ENCODE measurements around the gene CELA3B. TPM values are rescaled to one million over a fixed set of nuclear protein-coding genes. Genes with fewer than 3 reads are reported as not detected.
"Not testable (repeated sequence)": the region's sequence is repeated elsewhere in the genome, so short reads cannot be mapped to it uniquely, and the experiment has no call there.

CELA3B gene
- polyA plus RNA-seq, 3 donors from 2014 or later = not detected

DNA sequence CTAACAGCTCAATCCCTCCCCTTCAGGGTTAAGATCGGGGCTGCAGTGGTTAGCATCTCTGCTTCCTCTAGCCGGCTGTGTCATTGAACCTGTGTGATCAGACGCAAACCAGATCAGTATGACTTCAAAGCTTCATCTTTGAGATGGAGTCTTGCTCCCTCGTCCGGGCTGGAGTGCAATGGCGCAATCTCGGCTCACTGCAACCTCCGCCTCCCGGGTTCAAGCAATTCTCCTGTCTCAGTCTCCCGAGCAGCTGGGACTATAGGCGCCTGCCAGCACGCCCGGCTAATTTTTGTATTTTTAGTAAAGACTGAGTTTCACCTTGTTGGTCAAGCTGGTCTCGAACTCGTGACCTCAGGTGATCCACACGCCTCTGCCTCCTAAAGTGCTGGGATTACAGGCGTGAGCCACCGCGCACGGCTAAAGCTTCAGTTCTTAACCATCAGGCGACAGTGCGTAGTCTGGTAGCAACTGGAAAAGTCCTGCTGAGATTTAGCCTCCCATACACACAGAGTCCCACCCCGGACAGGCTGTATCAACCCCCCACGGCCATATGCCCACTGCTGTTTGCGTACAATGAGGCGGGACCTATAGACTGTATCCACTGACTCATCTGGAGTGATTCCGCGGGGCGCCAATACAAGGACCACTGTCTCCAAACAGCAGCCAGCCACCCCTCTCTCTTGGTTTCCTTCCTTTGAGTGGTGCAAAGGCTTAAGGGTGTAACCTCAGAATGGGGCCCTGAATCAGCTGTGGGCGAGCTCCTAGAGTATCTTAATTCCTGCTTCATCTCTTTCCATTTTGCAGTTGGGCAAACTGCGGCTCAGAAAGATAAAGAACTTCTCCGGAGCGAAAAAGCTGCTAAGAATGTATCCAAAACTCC is 47.9 kb downstream of the CELA3B start:
- H3K4me3 Mint-ChIP-seq = peak overlapping the region; percentile 93 to 97 (median 94)
- H3K9me3 Mint-ChIP-seq = no peaks in the 10 kb centered on the region
- H3K4me1 Mint-ChIP-seq = peaks cover 42 to 45% of the 10 kb centered on the region in 2 donors
- H3K27me3 Mint-ChIP-seq (ENCODE audit: low read depth in 3 of 3) = peaks cover 6 to 9% (median 8%) of the 10 kb centered on the region in 3 donors
- H3K36me3 Mint-ChIP-seq = peaks cover 0 to 9% (median 0%) of the 10 kb centered on the region in 3 donors
- peak; percentile 86 to 89 (median 86) for DNase-seq
- peak overlapping the region; percentile 91 to 99 (median 94) for H3K27ac Mint-ChIP-seq

DNA sequence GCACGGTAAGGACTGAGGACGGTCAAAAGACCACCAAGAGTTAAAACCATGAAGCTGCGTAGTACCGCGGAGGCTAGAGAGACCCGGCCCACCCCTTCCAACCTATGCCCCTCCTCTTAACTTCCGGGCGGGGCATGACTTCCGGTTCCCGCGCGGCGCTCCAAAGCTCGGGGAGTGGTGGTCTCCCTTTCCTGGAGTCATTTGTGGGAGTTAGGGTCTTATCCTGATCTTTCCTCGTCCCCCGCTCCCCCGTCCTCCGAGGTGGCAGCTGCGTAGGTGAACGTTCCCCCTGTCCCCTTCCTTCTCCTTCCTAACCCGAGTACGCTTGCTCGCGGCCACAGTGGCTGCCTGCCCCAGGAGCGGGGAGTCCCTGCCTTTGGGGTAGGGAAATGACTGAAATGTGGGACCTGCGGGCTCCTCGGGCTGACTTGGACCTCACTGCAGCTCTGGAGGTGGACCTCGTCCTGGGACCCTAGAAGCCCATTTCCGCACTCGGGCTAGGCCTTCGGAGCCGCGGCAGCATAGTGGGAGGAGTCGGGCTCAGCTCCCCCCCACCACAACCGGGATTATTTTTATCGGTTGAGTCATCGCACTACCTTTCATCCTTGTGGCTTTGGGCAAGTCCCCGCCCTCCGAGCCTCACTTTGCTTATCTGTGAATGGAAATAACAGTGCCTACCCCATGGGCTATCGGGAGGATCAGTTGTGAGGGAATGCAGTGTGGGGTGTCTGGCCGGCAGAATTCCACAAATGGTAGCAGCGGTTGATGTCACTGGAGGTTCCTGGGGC is 48.7 kb downstream of the CELA3B start:
- DNase-seq = peak; percentile 86 to 88 (median 86)
- H3K4me3 Mint-ChIP-seq = peak overlapping the region; percentile 93 to 97 (median 94)
- peaks cover 42 to 45% of the 10 kb centered on the region in 2 donors for H3K4me1 Mint-ChIP-seq
- no peaks in the 10 kb centered on the region for H3K9me3 Mint-ChIP-seq
- peaks cover 0 to 9% (median 0%) of the 10 kb centered on the region in 3 donors for H3K36me3 Mint-ChIP-seq
- H3K27ac Mint-ChIP-seq = peak overlapping the region; percentile 91 to 99 (median 94)
- H3K27me3 Mint-ChIP-seq (ENCODE audit: low read depth in 3 of 3) = peaks cover 6 to 9% (median 8%) of the 10 kb centered on the region in 3 donors

DNA sequence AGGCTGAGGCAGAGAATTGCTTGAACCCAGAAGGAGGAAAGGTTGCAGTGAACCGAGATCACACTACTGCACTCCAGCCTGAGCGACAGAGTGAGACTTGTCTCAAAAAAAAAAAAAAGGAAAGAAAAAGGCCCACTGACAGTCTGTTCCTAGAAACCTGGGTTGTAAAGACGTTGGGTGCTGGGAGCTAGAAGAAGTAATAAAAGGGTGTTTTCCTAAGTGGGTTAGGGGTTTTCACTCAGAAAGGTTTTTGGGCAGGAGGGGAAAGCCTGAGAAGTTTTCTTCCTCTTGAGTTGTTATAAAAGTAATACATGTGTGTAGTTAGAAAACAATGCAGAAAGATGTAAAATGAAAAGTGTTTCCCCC is 50.1 kb downstream of the CELA3B start:
- Mint-ChIP-seq H3K36me3 (peaks cover 0 to 12% (median 3%) of the 10 kb centered on the region in 3 donors), H3K27ac (peak overlapping the region; percentile 30 to 99 (median 92)), H3K4me1 (peaks cover 46 to 54% of the 10 kb centered on the region in 2 donors), H3K27me3 (ENCODE audit: low read depth in 3 of 3) (peaks cover 6 to 9% (median 8%) of the 10 kb centered on the region in 3 donors), H3K4me3 (peak overlapping the region; percentile 9 to 96 (median 58)), H3K9me3 (no peaks in the 10 kb centered on the region)
- DNase-seq = no peak

DNA sequence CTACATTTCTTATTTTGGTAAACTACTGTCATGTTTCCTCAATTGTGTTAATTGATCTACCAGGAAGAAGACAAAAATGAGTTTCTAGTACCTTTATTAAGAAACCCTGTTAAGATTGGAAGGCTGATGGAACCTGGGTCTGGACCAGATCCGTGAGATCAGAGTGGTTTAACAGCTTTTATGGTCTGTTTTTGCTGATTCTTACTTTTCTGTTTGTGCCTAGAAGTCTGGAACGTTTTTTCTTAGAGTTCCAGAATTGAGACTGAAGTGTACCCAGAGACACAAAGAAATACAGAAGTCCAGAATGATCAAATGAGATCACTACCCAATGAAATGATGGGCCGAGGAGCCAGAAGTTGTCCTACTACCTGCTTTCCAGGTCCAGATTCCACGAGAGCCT is 53.2 kb downstream of the CELA3B start:
- peaks cover 1 to 4% (median 3%) of the 10 kb centered on the region in 3 donors for H3K27me3 Mint-ChIP-seq (ENCODE audit: low read depth in 3 of 3)
- peaks cover 0 to 12% (median 3%) of the 10 kb centered on the region in 3 donors for H3K36me3 Mint-ChIP-seq
- peaks cover 24 to 32% of the 10 kb centered on the region in 2 donors for H3K4me1 Mint-ChIP-seq
- no peak overlapping the region for H3K27ac Mint-ChIP-seq
- no peak for DNase-seq
- H3K4me3 Mint-ChIP-seq = no peak overlapping the region
- no peaks in the 10 kb centered on the region for H3K9me3 Mint-ChIP-seq

DNA sequence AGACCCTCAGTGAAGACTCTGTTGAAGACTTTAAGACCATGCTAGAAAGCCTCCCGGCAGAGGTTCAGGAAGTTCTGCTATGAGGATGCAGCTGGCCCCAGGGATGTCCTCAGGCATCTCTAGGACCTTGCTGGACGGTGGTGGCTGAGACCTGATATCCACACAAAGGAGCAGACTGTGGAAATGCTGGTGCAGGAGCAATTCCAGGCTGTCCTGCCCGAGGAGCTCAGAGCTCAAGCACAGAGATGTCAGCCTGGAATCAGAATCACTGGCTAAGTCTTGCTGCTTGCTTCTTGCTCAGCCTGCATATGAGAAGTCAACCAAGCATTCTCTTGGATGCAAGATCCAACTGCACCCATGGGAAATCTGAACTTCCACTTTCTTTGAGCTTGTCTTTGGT is 53.7 kb downstream of the CELA3B start:
- H3K4me3 Mint-ChIP-seq = no peak overlapping the region
- no peak for DNase-seq
- H3K9me3 Mint-ChIP-seq = no peaks in the 10 kb centered on the region
- H3K27ac Mint-ChIP-seq = no peak overlapping the region
- H3K27me3 Mint-ChIP-seq (ENCODE audit: low read depth in 3 of 3) = peaks cover 0 to 3% (median 2%) of the 10 kb centered on the region in 3 donors
- H3K36me3 Mint-ChIP-seq = peaks cover 0 to 12% (median 3%) of the 10 kb centered on the region in 3 donors
- peaks cover 24 to 30% of the 10 kb centered on the region in 2 donors for H3K4me1 Mint-ChIP-seq

DNA sequence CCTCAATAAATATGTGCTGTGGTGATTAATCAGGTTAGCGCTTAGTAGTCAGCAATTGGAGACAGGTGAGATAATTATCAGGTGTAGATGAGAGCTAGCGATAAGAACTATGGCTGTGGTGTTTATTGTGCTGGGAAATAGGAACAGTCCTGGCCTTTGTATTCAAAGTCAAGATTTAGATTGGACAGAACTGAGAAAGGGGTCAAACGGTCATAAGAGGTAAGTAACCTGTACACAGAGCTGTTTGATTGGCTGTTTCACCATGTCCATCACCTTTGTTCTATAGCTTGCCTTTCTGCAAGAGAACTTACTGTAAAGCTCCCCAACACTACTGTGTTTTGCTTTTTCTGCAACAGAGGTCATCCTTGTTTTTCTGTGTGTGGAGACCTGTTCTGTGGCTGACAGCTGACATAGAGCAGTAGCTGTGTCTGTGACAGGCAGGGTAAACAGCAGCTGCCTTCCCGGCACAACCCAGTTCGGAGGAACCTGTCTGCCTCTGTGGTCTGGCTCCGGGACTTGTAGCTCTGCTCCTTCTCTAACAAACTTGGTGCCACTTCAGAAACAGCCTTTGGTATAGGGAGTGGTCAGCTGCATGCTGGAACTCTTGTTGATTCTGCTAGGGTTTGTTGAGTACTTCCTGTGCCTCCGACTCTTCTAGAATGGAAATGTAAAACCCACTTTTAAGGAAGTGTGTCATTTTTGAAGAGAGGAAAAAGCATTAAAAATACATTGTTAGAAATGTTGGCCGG is 54.6 kb downstream of the CELA3B start:
- Mint-ChIP-seq H3K4me3 (peak overlapping the region in 1 of 5 donors; percentile 18), H3K27ac (peak overlapping the region in 3 of 6 donors; percentile 28 to 55 (median 47)), H3K36me3 (peaks cover 0 to 9% (median 3%) of the 10 kb centered on the region in 3 donors), H3K9me3 (no peaks in the 10 kb centered on the region), H3K4me1 (peaks cover 17 to 21% of the 10 kb centered on the region in 2 donors), H3K27me3 (ENCODE audit: low read depth in 3 of 3) (peaks cover 0 to 3% (median 0%) of the 10 kb centered on the region in 3 donors)
- no peak for DNase-seq

DNA sequence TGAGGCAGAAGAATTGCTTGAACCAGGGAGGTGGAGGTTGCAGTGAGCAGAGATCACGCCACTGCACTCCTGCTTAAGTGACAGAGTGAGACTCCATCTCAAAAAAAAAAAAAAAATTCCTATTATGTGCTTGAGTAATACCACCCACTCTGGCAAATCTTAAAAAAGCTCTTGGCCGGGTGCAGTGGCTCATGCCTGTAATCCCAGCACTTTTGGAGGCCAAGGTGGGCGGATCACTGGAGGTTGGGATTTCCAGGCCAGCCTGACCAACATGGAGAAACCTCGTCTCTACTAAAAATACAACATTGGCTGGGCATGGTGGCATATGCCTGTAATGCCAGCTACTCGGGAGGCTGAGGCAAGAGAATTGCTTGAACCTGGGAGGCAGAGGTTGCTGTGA is 58.0 kb downstream of the CELA3B start:
- H3K4me1 Mint-ChIP-seq = peaks cover 31 to 33% of the 10 kb centered on the region in 2 donors
- not testable (repeated sequence) for H3K27ac Mint-ChIP-seq; H3K4me3 Mint-ChIP-seq; H3K9me3 Mint-ChIP-seq; H3K27me3 Mint-ChIP-seq (ENCODE audit: low read depth in 3 of 3); DNase-seq; H3K36me3 Mint-ChIP-seq

DNA sequence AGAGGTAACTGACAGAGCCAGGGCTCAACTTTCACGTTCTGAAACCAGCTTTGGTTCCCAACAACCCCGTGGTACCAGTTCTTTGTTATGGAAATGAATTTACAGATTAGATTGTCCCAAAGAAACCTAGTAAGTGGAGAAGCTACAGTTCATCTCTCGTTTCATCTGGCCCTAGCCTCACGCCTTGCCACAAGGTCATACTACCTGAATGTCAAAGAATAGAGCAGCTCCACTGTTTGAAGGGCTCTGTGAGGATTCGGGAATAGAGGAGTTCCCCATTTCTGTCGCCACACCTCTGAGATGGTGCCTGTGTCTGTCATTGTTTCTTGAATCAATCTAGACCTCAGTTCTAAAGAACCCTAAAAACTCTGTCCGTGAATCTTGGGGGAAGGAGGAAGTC is 60.7 kb downstream of the CELA3B start:
- Mint-ChIP-seq H3K4me3 (peak overlapping the region in 1 of 5 donors; percentile 2), H3K4me1 (peaks cover 38 to 40% of the 10 kb centered on the region in 2 donors), H3K9me3 (no peaks in the 10 kb centered on the region), H3K36me3 (no peaks in the 10 kb centered on the region), H3K27me3 (ENCODE audit: low read depth in 3 of 3) (peaks cover 0 to 11% (median 2%) of the 10 kb centered on the region in 3 donors), H3K27ac (peak overlapping the region; percentile 84 to 100 (median 96))
- no peak for DNase-seq

DNA sequence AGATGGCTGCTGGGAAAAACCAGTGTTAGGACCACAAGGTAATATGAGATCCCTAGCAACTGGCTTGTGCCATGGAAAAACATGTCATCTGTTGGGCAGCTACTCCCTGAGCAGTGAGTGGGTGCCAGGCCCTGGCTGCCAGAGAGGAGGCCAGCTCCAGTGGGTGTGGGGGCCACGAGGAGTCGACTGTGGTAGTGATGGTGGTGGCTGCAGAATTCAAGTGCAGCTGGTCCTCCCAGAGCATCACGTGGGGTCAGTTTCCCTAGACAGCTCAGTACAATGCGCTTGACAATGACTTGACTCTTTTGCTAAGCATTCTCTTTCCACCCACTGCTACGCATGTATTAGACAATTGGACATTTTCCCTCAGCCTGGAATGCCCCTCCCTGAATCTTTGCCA is 61.2 kb downstream of the CELA3B start:
- DNase-seq = no peak
- Mint-ChIP-seq H3K27me3 (ENCODE audit: low read depth in 3 of 3) (peaks cover 0 to 11% (median 2%) of the 10 kb centered on the region in 3 donors), H3K27ac (peak overlapping the region; percentile 96 to 100 (median 97)), H3K4me3 (peak overlapping the region in 2 of 5 donors; percentile 57 to 68), H3K36me3 (no peaks in the 10 kb centered on the region), H3K4me1 (peaks cover 43 to 44% of the 10 kb centered on the region in 2 donors), H3K9me3 (no peaks in the 10 kb centered on the region)

Other genes starting within 250 kb of the CELA3B start
- gene USP48, start 193.9 kb upstream of the CELA3B start, polyA plus RNA-seq = 10 to 100 TPM; 24.9 to 31.8 (median 26.3) TPM
- under 1 TPM in 2 of 3 donors, not detected in 1; 0.12 to 0.29 TPM for gene LDLRAD2, start 164.8 kb upstream of the CELA3B start, polyA plus RNA-seq
- gene HSPG2, start 39.7 kb upstream of the CELA3B start, polyA plus RNA-seq = under 1 TPM in 1 of 3 donors, not detected in 2; 0.19 TPM
- not detected for gene CELA3A, start 24.6 kb downstream of the CELA3B start, polyA plus RNA-seq
- 100 to 1,000 TPM; 220 to 600 (median 473) TPM for gene CDC42, start 75.7 kb downstream of the CELA3B start, polyA plus RNA-seq
- gene WNT4, start 166.1 kb downstream of the CELA3B start, polyA plus RNA-seq = under 1 TPM in 1 of 3 donors, not detected in 2; 0.08 TPM